BE2C (cell line): Measurements from ENCODE around the gene MMS22L.

Experiments
- DNase-seq: peaks from one replicate; pipeline ENCODE4 v3.0.0-alpha.2; 2020
- H3K27me3 ChIP-seq: fragments of 250-450 bp; sonication (Bioruptor Pico); 2 replicates; pipeline ENCODE4 v1.5.1; 2020; ENCODE audit warnings: mild to moderate bottlenecking
- H3K36me3 ChIP-seq: fragments of 250-450 bp; sonication (Bioruptor Pico); 2 replicates; pipeline ENCODE4 v1.5.1; 2020; ENCODE audit warnings: mild to moderate bottlenecking
- H3K4me1 ChIP-seq: fragments of 250-450 bp; sonication (Bioruptor Pico); 2 replicates; pipeline ENCODE4 v1.5.1; 2020
- H3K4me3 ChIP-seq: 2 replicates; pipeline ENCODE4 v1.5.1; 2011; ENCODE audit warnings: low read depth, low read length
- H3K9me3 ChIP-seq: fragments of 250-450 bp; sonication (Bioruptor Pico); 2 replicates; pipeline ENCODE4 v1.5.1; 2020
- TF ChIP-seq, protein P1 (sequence below): IDR thresholded peaks from 2 replicates; pipeline ENCODE4 v1.5.1; 2012; ENCODE audit warnings: mild to moderate bottlenecking, low read depth, low read length

The MMS22L gene

DNA sequence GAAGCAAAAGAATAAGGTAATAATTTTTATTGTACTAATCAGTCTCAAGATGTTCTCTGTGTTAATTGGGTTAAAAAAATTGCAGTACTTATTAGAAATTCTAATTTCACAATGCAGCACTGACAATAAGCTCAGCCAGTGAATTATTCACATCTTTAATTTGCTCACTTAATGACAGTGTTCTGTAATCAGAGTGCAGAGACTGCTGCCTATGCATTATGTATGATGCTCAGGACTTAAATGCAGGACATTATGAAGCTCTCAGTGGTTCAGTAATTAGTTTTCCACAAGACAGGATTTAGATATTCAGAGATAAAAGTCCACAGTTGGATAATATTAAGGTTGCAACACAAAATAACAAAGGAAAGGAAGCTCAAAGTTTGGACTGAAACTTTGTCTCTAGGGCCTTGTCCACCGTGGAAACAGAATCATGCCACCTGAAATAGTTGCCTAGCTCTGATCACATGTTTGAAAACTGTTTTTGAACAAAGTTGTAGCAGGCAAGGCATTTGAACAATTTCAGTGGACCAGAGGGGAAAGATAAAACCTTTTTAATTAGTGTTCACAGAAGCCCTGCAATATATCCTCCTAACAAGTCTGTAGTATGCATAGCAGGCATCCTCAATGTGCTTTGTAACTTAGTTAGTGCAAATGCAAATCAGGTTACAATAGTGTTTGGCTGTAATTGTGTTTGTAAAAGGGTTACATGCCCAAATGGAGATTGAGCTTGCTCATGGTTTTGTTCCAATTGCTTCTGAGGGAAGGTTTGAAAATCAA lies 23.7 kb upstream of the MMS22L start:
- Histone ChIP-seq H3K4me3 (no peak overlapping the region), H3K36me3 (no peaks in the 10 kb centered on the region), H3K4me1 (no peaks in the 10 kb centered on the region; the same call in 1 of the 2 replicates), H3K9me3 (no peaks in the 10 kb centered on the region), H3K27me3 (no peaks in the 10 kb centered on the region)
- no peak for DNase-seq
- TF ChIP-seq, protein P1, sequence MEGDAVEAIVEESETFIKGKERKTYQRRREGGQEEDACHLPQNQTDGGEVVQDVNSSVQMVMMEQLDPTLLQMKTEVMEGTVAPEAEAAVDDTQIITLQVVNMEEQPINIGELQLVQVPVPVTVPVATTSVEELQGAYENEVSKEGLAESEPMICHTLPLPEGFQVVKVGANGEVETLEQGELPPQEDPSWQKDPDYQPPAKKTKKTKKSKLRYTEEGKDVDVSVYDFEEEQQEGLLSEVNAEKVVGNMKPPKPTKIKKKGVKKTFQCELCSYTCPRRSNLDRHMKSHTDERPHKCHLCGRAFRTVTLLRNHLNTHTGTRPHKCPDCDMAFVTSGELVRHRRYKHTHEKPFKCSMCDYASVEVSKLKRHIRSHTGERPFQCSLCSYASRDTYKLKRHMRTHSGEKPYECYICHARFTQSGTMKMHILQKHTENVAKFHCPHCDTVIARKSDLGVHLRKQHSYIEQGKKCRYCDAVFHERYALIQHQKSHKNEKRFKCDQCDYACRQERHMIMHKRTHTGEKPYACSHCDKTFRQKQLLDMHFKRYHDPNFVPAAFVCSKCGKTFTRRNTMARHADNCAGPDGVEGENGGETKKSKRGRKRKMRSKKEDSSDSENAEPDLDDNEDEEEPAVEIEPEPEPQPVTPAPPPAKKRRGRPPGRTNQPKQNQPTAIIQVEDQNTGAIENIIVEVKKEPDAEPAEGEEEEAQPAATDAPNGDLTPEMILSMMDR = no peak

DNA sequence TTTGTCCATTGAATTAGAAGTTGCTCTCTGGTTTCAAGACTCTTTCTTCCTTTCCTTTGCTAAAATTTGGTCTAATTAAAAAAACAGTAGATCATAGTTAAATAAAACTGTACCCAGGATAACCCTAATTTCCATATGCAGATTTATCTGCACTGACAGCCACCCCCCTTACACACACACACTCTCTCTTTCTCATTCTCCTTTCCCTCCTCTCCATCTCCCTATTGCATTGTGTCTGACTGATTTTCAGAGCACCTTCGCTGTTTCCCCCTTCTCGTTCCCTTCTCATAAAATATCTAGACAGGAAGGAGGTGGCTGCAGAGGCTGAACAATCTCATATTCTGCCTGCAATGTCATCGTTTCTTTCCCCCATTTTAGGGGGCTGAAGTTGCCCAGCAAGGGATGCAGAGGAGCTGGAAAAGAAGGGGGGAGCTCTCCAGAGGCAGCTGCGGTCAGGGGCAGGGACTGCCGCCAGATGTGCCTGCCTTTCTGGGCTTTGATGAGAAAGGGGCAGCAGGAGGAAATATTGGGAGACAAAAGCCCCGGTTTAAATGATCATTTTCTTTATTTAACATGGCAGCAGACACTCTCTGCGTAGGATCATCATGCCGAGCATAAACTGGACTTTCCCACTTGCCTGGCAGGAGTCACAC lies 22.5 kb upstream of the MMS22L start:
- Histone ChIP-seq H3K9me3 (no peaks in the 10 kb centered on the region), H3K36me3 (no peaks in the 10 kb centered on the region), H3K27me3 (no peaks in the 10 kb centered on the region), H3K4me1 (no peaks in the 10 kb centered on the region; the same call in 1 of the 2 replicates), H3K4me3 (no peak overlapping the region)
- no peak for DNase-seq
- TF ChIP-seq, protein P1 = no peak

DNA sequence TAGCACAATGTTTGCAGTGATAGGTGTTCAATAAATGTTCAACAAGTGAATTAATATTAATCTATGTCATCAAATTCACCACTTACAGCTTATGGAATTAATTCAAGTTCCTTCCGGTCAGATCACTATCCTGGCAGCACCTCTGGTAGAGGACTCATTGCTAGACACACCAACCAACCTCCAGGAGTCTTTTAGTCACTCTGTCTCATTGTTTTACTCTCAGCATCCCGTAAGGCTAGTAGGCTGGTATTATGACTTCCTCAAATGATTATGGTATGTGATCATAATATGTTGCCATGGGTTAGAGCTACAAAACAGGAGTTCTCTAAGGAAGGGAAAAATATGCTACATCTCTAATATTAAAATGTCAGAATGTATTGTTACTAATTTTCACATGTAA lies 21.7 kb upstream of the MMS22L start:
- TF ChIP-seq, protein P1 = no peak
- Histone ChIP-seq H3K27me3 (no peaks in the 10 kb centered on the region), H3K36me3 (no peaks in the 10 kb centered on the region), H3K9me3 (no peaks in the 10 kb centered on the region), H3K4me3 (no peak overlapping the region), H3K4me1 (no peaks in the 10 kb centered on the region; the same call in 1 of the 2 replicates)
- DNase-seq = no peak

DNA sequence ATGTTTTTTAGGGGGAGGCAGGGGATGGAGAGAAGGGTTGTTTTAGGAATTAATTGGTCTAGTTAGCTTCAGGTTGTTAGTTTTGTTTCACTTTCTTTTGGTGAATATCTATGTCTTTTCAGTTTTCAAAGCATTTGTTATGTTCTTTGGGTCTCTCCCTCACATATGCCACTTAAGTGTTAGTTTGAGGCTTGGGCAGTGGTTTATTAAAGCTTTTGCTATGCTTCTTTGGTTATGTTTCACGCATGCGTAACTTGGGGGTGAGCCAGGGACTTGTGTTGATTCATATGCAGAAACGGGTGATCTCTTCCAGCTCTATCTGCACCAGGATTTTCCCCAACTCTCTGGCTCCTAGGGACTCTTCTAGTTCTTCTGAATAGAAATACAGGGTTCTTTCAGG lies 11.4 kb upstream of the MMS22L start:
- Histone ChIP-seq H3K36me3 (no peaks in the 10 kb centered on the region), H3K27me3 (peaks cover 16% of the 10 kb centered on the region), H3K4me1 (no peaks in the 10 kb centered on the region), H3K4me3 (no peak overlapping the region), H3K9me3 (no peaks in the 10 kb centered on the region)
- no peak for DNase-seq
- TF ChIP-seq, protein P1 = no peak

DNA sequence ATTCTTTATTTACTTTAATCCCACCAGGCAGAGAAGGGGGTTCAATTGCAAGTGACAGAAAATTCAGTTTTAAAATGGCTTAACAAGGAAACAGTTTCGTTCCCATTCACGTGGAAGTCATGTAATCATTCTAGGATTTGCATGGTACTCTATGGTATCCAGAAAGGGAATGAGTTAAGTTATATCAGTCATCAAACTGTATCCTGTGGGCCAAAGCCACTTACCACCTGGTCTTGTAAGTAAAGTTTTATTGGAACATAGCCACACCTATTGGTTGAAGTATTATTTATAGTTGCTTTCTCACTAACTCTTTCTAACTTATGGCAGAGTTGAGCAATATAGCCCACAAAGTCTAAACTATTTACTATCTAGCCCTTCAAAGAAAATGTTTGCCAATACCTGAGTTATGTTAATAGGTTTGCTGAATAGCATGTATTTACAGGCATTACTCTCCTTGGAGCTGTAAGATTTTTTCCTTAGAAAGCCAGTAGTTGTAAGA lies 10.2 kb upstream of the MMS22L start:
- TF ChIP-seq, protein P1 = no peak
- Histone ChIP-seq H3K4me3 (no peak overlapping the region), H3K9me3 (peaks cover 2% of the 10 kb centered on the region; the same call in 1 of the 2 replicates), H3K27me3 (peaks cover 16% of the 10 kb centered on the region), H3K4me1 (no peaks in the 10 kb centered on the region), H3K36me3 (no peaks in the 10 kb centered on the region)
- no peak for DNase-seq

DNA sequence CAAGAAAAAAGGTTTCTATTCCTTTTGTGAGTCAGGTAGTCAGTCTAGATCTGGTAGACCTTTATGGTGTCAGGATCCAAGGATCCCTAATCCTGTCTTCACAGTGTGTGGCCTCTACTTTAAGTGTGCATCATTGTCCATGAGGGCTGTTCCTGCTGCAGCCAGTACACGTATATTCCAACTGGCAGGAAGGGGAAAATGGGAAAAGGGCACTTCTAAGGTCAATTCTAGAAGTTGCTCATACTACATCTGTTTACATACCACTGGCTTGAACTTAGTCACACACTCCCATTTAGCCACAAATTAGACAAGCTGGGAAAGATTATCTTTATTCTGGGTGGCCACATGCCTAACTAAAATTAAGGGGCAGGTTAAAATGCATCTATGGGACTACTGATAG lies 9.7 kb upstream of the MMS22L start:
- Histone ChIP-seq H3K4me1 (no peaks in the 10 kb centered on the region), H3K27me3 (peaks cover 16% of the 10 kb centered on the region), H3K36me3 (no peaks in the 10 kb centered on the region), H3K9me3 (peaks cover 2% of the 10 kb centered on the region; the same call in 1 of the 2 replicates), H3K4me3 (no peak overlapping the region)
- no peak for DNase-seq
- TF ChIP-seq, protein P1 = no peak
